CD4-positive, alpha-beta T cell (primary cell): ENCODE results near the gene MPIG6B. TPM values are rescaled to one million over a fixed set of nuclear protein-coding genes. Genes with fewer than 3 reads are reported as not detected.

Experiments
- ATAC-seq: fragments of 200-7000 bp; cut with Tn5 transposase; one replicate; pipeline ENCODE4 v1.10.0; 2022; ENCODE audit warnings: mild to moderate bottlenecking; ENCODE audit not compliant: poor library complexity
- CTCF ChIA-PET: fragments of 350-600 bp; sonication (Branson Sonifier 250); formaldehyde crosslinking; loops from one replicate; lab custom pipeline; 2021; ENCODE audit warnings: antibody characterized with exemption, inconsistent platforms; lab: Charles Lee
- POLR2A ChIA-PET: fragments of 350-600 bp; sonication (Branson Sonifier 250); formaldehyde crosslinking; loops from one replicate; lab custom pipeline; 2021; ENCODE audit warnings: antibody characterized with exemption, inconsistent platforms; lab: Charles Lee
- DNase-seq, 14 experiments: peaks; one replicate each; pipeline ENCODE4 v3.0.0-alpha.2; 2013 to 2020; ENCODE audit warnings: mixed read lengths in 2 of 14
- H3K27ac ChIP-seq, 2 donors: one replicate each; pipeline versions ENCODE4 v1.5.1 to v1.7.0; 2013; ENCODE audit warnings: low read length in 2 of 2, low read depth in 1 of 2, mild to moderate bottlenecking in 1 of 2
- H3K27me3 ChIP-seq, 2 experiments: 1 replicate in 1 of 2; 2 replicates in 1 of 2; pipeline versions ENCODE4 v1.6.1 to v1.7.0; 2013; ENCODE audit warnings: low read length in 2 of 2, control low read depth in 1 of 2, mild to moderate bottlenecking in 1 of 2, moderate library complexity in 1 of 2; ENCODE audit not compliant: insufficient read depth in 2 of 2, control insufficient read depth in 1 of 2
- H3K36me3 ChIP-seq: one replicate; pipeline ENCODE4 v1.6.1; 2013; ENCODE audit warnings: low read length, control low read depth; ENCODE audit not compliant: insufficient read depth
- H3K4me1 ChIP-seq: one replicate; pipeline ENCODE4 v1.6.1; 2013; ENCODE audit warnings: low read length, control low read depth; ENCODE audit not compliant: insufficient read depth
- H3K4me3 ChIP-seq: one replicate; pipeline ENCODE4 v1.5.1; 2013; ENCODE audit warnings: mild to moderate bottlenecking, low read length, moderate library complexity
- H3K9me3 ChIP-seq, 2 experiments: 1 replicate in 1 of 2; 2 replicates in 1 of 2; pipeline versions ENCODE4 v1.6.1 to v1.7.0; 2013; ENCODE audit warnings: low read length in 2 of 2, mild to moderate bottlenecking in 2 of 2, control low read depth in 1 of 2, moderate library complexity in 1 of 2; ENCODE audit not compliant: control insufficient read depth in 1 of 2, insufficient read depth in 1 of 2
- H3K27ac Mint-ChIP-seq: one replicate; pipeline ENCODE4 v1.8.0; 2020; ENCODE audit warnings: mixed read lengths
- H3K27me3 Mint-ChIP-seq: one replicate; pipeline ENCODE4 v1.8.0; 2021; ENCODE audit warnings: mixed read lengths
- H3K36me3 Mint-ChIP-seq: one replicate; pipeline ENCODE4 v1.8.0; 2021; ENCODE audit warnings: low read depth, mixed read lengths
- H3K4me1 Mint-ChIP-seq: one replicate; pipeline ENCODE4 v1.8.0; 2021; ENCODE audit warnings: low read depth, mixed read lengths
- H3K4me3 Mint-ChIP-seq: one replicate; pipeline ENCODE4 v1.8.0; 2020; ENCODE audit warnings: mild to moderate bottlenecking, mixed read lengths
- H3K9me3 Mint-ChIP-seq: one replicate; pipeline ENCODE4 v1.8.0; 2020; ENCODE audit warnings: mixed read lengths
- CTCF ChIP-seq: fragments of 200-600 bp; IDR thresholded peaks from one replicate; pipeline ENCODE4 v1.8.0; 2022; ENCODE audit warnings: antibody characterized with exemption, mild to moderate bottlenecking
- intact Hi-C, 2 experiments: fragments of 100-400 bp; cut with DNase I in 1 of 2; cut with micrococcal nuclease in 1 of 2; formaldehyde crosslinking; loops; one replicate each; pipeline versions ENCODE4 v1.15.1 to v1.9.0; 2023 to 2025; cut with DNase I, micrococcal nuclease
- total RNA-seq, 174 experiments: library from RNA in 2 of 174; stranded (reverse) in 2 of 174; gene quantifications; one replicate each; pipeline ENCODE4 v1.2.3 and lab custom pipeline; 2021 to 2026

MPIG6B gene
- total RNA-seq, 2 experiments from 2014 or later: 0.11 to 0.17 TPM

DNA sequence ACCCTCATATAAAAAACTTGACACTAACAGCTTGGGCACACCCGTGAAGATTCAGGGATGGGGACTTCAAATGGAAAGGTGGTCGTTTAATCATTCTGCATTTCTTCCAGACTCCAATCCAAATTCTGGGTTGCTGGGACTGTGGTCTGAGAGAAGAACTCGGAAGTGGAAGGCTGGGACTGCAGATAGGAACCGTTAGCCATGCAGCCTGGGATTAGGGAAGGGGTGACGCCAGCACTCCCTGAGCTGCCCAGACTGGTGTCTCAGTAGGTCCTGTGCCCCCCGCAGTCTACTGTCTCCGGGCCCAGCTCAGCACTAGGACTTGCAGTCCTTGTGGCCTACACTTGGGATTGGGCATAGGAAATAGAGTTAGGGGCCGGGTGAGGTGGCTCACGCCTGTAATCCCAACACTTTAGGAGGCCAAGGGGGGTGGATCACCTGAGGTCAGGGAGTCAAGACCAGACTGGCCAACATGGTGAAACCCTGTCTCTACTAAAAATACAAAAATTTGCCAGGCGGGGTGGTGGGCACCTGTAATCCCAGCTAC lies 13.7 kb downstream of the MPIG6B start:
- no peaks in the 10 kb centered on the region for H3K27me3 Mint-ChIP-seq
- ATAC-seq: no peak

DNA sequence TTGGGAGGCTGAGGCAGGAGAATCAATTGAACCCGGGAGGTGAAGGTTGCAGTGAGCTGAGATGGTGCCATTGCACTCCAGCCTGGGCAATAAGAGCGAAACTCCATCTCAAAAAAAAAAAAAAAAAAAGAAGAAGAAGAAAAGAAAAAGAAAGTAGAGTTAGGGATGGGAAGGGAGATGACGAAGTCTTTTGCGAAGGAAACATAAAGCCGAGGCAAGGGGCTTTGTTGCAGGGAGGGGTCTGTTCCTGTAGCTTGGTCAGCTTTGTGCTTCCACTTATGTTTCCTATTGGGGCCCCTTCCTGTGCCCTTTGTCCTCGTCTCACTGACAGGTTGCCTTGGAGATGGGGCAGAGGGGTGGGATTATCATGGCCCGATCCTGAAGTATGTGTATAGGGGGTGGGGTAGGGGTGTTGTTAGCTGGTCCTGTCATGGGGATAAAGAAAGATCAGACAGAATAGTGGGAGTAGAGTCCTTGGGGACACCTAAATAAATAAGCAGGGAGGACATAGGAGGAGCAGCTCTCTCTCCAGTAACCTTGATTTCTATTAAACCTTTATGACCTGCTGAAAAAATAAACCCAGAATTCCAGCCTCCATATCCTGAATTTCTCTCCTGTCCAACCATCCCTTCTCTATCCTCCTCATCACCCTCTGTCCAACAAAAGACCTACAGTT lies 14.3 kb downstream of the MPIG6B start:
- Mint-ChIP-seq H3K27me3 (no peaks in the 10 kb centered on the region), H3K4me3 (peak overlapping the region; percentile 90), H3K36me3 (peaks cover 44% of the 10 kb centered on the region), H3K4me1 (peaks cover 80% of the 10 kb centered on the region), H3K9me3 (no peaks in the 10 kb centered on the region), H3K27ac (peak overlapping the region; percentile 85)
- Histone ChIP-seq H3K27me3 (no peaks in the 10 kb centered on the region), H3K9me3 (no peaks in the 10 kb centered on the region), H3K4me3 (peak overlapping the region; percentile 28), H3K36me3 (peaks cover 17% of the 10 kb centered on the region), H3K27ac (peak overlapping the region; percentile 62 to 76), H3K4me1 (peaks cover 73% of the 10 kb centered on the region)
- ChIA-PET CTCF (interaction anchor here (0.6 to 4.9 kb wide), 14 partner anchors 10 to 538 kb away, joined by 3 to 41 read pairs (median 6); partner anchors contain the start of genes DDAH2, LSM2, LY6G5C and VARS1), POLR2A (interaction anchor here (0.7 to 2.8 kb wide), 21 partner anchors 8 to 234 kb away, joined by 3 to 21 read pairs (median 5); partner anchors contain the start of genes ABHD16A, BAG6, DDAH2 and DXO)
- no peak for TF ChIP-seq CTCF
- ATAC-seq (no peak), DNase-seq (peak in 3 of 14 experiments; percentile 31 to 43 (median 35))
- intact Hi-C loops: loop anchor here in 1 of 2 experiments (5.0 kb wide), 2 partner anchors 35 to 80 kb away; partner anchors contain the start of genes ABHD16A, HSPA1A and HSPA1L

More for the DNA sequence above, 13.7 kb downstream of the MPIG6B start:
- Histone ChIP-seq H3K4me3 (peak overlapping the region; percentile 75), H3K4me1 (peaks cover 76% of the 10 kb centered on the region), H3K36me3 (peaks cover 24% of the 10 kb centered on the region), H3K9me3 (no peaks in the 10 kb centered on the region), H3K27ac (peak overlapping the region; percentile 89 to 90), H3K27me3 (no peaks in the 10 kb centered on the region)
- H3K27ac Mint-ChIP-seq: peak overlapping the region; percentile 85
- DNase-seq: peak in 3 of 14 experiments; percentile 7 to 29 (median 24)
- ChIA-PET POLR2A (interaction anchor here (0.7 to 2.8 kb wide), 10 partner anchors 33 to 96 kb away, joined by 3 to 15 read pairs (median 5); partner anchors contain the start of genes HSPA1A, HSPA1B, HSPA1L and LSM2), CTCF (interaction anchor here (0.9 to 4.3 kb wide), 6 partner anchors 9 to 93 kb away, joined by 3 to 41 read pairs (median 8); partner anchors contain the start of genes DDAH2, LSM2 and VARS1)
- no peaks in the 10 kb centered on the region for H3K9me3 Mint-ChIP-seq
- intact Hi-C loops: loop anchor here in 1 of 2 experiments (5.0 kb wide), 2 partner anchors 35 to 80 kb away; partner anchors contain the start of genes ABHD16A, HSPA1A and HSPA1L
- peaks cover 85% of the 10 kb centered on the region for H3K4me1 Mint-ChIP-seq
- peak overlapping the region; percentile 90 for H3K4me3 Mint-ChIP-seq
- no peak for TF ChIP-seq CTCF
- H3K36me3 Mint-ChIP-seq: peaks cover 50% of the 10 kb centered on the region
